GM10266 (cell line): ENCODE data around the gene CCAR1.
A peak's percentile ranks its signal among the peaks of the same experiment; 100 is the strongest.
"Not testable (repeated sequence)": the region's sequence is repeated elsewhere in the genome, so short reads cannot be mapped to it uniquely, and the experiment has no call there.

Source experiments
- DNase-seq: peaks from one replicate; pipeline ENCODE4 v3.0.0; 2012; ENCODE audit errors: extremely low spot score
- CTCF ChIP-seq: IDR thresholded peaks from 2 replicates; pipeline ENCODE4 v1.5.1; 2012; ENCODE audit warnings: mild to moderate bottlenecking, low read depth; ENCODE audit not compliant: control insufficient read depth, insufficient read depth; ENCODE audit errors: missing control alignments

CCAR1 gene

GRCh38 chr10:68826764-68827591, 105.9 kb downstream of the CCAR1 start, which contains the start of gene STOX1:
TSS of gene STOX1 (plus strand) at chr10:68827531. CDS start at chr10:68827624, 93 bp downstream.
- TF ChIP-seq CTCF: no peak
- DNase-seq: peak; percentile 83

- not testable (repeated sequence) for DNase-seq
These were observed 106.5 kb downstream of the CCAR1 start for GRCh38 chr10:68827592-68827959.

- DNase-seq: not testable (repeated sequence)
These were observed 107.1 kb downstream of the CCAR1 start for GRCh38 chr10:68828083-68828601.

- TF ChIP-seq CTCF: no peak
- DNase-seq: no peak
These were observed 107.8 kb downstream of the CCAR1 start for GRCh38 chr10:68828833-68829232.

- no peak for TF ChIP-seq CTCF
These were observed 108.5 kb downstream of the CCAR1 start for GRCh38 chr10:68829521-68829920.

GRCh38 chr10:68829952-68830351, 108.9 kb downstream of the CCAR1 start:
- no peak for TF ChIP-seq CTCF
- no peak for DNase-seq

More at GRCh38 chr10:68829521-68829920, 108.5 kb downstream of the CCAR1 start:
- no peak for DNase-seq

- TF ChIP-seq CTCF: no peak
- DNase-seq: no peak
These were observed 111.0 kb downstream of the CCAR1 start for GRCh38 chr10:68831961-68832455.

- no peak for TF ChIP-seq CTCF
- DNase-seq: no peak
These were observed 111.6 kb downstream of the CCAR1 start for GRCh38 chr10:68832601-68833000.
